ENCODE data around the gene KRTAP5-10.

Gene KRTAP5-10

DNA sequence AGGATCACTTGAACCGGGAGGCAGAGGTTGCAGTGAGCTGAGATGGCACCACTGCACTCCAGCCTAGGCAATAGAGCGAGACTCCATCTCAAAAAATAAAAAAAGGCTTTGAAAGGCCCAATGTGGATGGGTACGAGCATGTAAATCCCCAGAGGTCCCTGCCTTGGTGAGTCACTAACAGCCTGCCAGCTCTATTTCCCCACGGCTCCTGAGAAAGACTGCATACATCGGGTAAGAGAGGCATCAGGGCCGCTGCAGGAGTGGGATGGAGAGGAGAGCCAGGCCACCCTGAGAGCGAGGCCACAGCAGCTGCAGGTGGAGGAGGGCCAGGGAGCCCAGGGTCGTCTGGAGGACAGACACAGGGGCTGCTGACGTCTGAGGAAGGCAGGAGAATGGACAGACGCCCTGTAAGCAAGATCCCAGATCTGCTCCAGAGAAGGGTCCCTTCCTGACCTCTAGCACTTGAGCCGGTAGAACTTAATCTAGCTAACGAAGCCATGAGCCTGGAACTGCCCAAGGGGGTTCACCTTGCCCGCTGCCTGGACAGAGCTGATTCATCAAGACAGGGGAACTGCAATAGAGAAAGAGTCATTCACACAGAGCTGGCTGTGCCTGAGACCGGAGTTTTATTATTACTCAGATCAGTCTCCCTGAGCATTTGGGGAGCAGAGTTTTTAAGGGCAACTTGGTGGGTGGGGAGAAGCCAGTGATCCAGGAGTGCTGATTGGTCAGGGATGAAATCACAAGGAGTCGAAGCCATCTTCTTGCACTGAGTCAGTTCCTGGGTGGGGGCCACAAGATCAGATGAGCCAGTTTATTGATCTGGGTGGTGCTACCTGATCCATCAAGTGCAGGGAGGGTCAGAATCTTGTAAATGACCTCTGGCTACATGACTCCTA is 22.2 kb upstream of the KRTAP5-10 start:
- H3K4me2 ChIP-seq (ENCODE audit: low read depth, low read length): no peak overlapping the region

DNA sequence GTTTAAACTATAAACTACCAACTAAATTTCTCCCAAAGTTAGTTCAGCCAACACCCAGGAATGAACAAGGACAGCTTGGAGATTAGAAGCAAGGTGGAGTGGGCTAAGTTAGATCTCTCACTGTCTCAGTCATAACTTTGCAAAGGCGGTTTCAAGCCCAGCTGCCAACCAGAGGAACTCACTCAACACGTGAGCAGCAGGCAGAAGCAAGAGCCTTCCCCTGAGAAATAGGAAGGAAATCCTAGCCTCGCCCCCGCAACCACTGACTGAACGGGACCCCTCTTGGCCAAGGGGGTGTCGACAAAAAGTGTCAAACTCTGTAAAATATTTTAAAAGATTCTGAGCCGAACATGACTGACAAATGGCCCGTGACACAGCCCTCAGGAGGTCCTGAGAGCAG is 21.5 kb upstream of the KRTAP5-10 start:
- Histone ChIP-seq H3K27ac (ENCODE audit: low read length) (no peak overlapping the region), H2AFZ (ENCODE audit: low read length) (no peak overlapping the region), H3K4me3 (ENCODE audit: low read length) (no peak overlapping the region), H3K36me3 (replicated peaks; ENCODE audit: insufficient read depth, low read length) (no peaks in the 10 kb centered on the region), H4K20me1 (ENCODE audit: insufficient read depth, low read length) (no peaks in the 10 kb centered on the region), H3K9me3 (replicated peaks; ENCODE audit: insufficient read depth, low read length) (no peaks in the 10 kb centered on the region), H3K9ac (ENCODE audit: low read length) (no peak overlapping the region), H3K27me3 (replicated peaks; ENCODE audit: insufficient read depth, low read length) (peaks cover 85% of the 10 kb centered on the region), H3K4me2 (ENCODE audit: low read depth, low read length) (no peak overlapping the region), H3K9me2 (replicated peaks; ENCODE audit: insufficient read depth, low read length) (no peaks in the 10 kb centered on the region), H3F3A (ENCODE audit: insufficient read depth, low read length) (no peaks in the 10 kb centered on the region), H3K79me2 (ENCODE audit: low read length) (no peaks in the 10 kb centered on the region), H3K4me1 (ENCODE audit: low read length) (no peaks in the 10 kb centered on the region)
- TF ChIP-seq EZH2phosphoT487 (IDR thresholded peaks at IDR 0.05; ENCODE audit: low read length) (no peak), EZH2 (optimal IDR thresholded peaks at IDR 0.05; ENCODE audit: low read depth, low read length) (no peak), CTCF (IDR thresholded peaks at IDR 0.05; ENCODE audit: low read length) (no peak)
- no peak for DNase-seq

More for the DNA sequence above, 22.2 kb upstream of the KRTAP5-10 start:
- DNase-seq: no peak
- H3K27me3 ChIP-seq (replicated peaks; ENCODE audit: insufficient read depth, low read length): peaks cover 86% of the 10 kb centered on the region
- H4K20me1 ChIP-seq (ENCODE audit: insufficient read depth, low read length): no peaks in the 10 kb centered on the region
- no peaks in the 10 kb centered on the region for H3K9me3 ChIP-seq (replicated peaks; ENCODE audit: insufficient read depth, low read length)
- H3K36me3 ChIP-seq (replicated peaks; ENCODE audit: insufficient read depth, low read length): no peaks in the 10 kb centered on the region
- no peak overlapping the region for H2AFZ ChIP-seq (ENCODE audit: low read length)
- H3K4me1 ChIP-seq (ENCODE audit: low read length): no peaks in the 10 kb centered on the region
- no peaks in the 10 kb centered on the region for H3F3A ChIP-seq (ENCODE audit: insufficient read depth, low read length)
- H3K9me2 ChIP-seq (replicated peaks; ENCODE audit: insufficient read depth, low read length): no peaks in the 10 kb centered on the region
- no peak overlapping the region for H3K9ac ChIP-seq (ENCODE audit: low read length)
- no peak overlapping the region for H3K4me3 ChIP-seq (ENCODE audit: low read length)
- H3K27ac ChIP-seq (ENCODE audit: low read length): no peak overlapping the region
- TF ChIP-seq CTCF (IDR thresholded peaks at IDR 0.05; ENCODE audit: low read length) (no peak), EZH2phosphoT487 (IDR thresholded peaks at IDR 0.05; ENCODE audit: low read length) (no peak), EZH2 (optimal IDR thresholded peaks at IDR 0.05; ENCODE audit: low read depth, low read length) (no peak)
- H3K79me2 ChIP-seq (ENCODE audit: low read length): no peaks in the 10 kb centered on the region

DNA sequence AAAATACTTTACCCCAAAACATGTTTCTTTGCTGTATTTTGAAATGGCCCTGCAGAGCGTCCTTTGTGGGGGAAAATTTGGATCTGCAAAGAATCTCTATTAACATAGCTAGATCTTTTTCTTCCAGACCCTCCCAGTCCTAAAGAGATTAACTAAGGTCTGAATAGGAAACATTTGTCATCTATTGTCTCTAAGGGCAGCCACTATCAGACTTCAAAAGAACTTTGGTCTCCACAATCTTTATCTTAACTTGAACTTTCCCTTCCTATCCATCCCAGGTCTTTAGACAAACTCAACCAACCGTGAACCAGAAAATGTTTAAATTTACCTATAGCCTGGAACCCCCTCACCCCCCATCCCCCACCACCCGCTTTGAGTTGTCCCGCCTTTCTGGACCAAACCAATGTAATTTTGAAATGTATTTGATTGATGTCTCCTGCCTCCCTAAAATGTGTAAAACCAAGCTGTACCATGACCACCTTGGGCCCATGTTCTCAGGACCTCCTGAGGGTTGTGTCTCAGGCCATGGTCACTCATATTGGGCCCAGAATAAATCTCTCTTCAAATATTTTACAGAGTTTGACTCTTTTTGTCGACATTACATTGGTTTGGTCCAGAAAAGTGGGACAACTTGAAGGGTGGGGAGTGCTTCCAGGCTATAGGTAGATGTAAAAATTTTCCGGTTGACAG is 20.7 kb upstream of the KRTAP5-10 start:
- H3K9ac ChIP-seq (ENCODE audit: low read length): no peak overlapping the region
- no peak overlapping the region for H3K4me2 ChIP-seq (ENCODE audit: low read depth, low read length)
- H3K27ac ChIP-seq (ENCODE audit: low read length): no peak overlapping the region
- no peak overlapping the region for H3K4me3 ChIP-seq (ENCODE audit: low read length)
- H3K27me3 ChIP-seq (replicated peaks; ENCODE audit: insufficient read depth, low read length): peaks cover 85% of the 10 kb centered on the region
- H3F3A ChIP-seq (ENCODE audit: insufficient read depth, low read length): no peaks in the 10 kb centered on the region
- no peak overlapping the region for H2AFZ ChIP-seq (ENCODE audit: low read length)
- no peaks in the 10 kb centered on the region for H3K9me2 ChIP-seq (replicated peaks; ENCODE audit: insufficient read depth, low read length)
- H4K20me1 ChIP-seq (ENCODE audit: insufficient read depth, low read length): no peaks in the 10 kb centered on the region
- H3K79me2 ChIP-seq (ENCODE audit: low read length): no peaks in the 10 kb centered on the region
- TF ChIP-seq CTCF (IDR thresholded peaks at IDR 0.05; ENCODE audit: low read length) (no peak), EZH2 (optimal IDR thresholded peaks at IDR 0.05; ENCODE audit: low read depth, low read length) (no peak), EZH2phosphoT487 (IDR thresholded peaks at IDR 0.05; ENCODE audit: low read length) (no peak)
- no peaks in the 10 kb centered on the region for H3K9me3 ChIP-seq (replicated peaks; ENCODE audit: insufficient read depth, low read length)
- DNase-seq: no peak
- H3K36me3 ChIP-seq (replicated peaks; ENCODE audit: insufficient read depth, low read length): no peaks in the 10 kb centered on the region
- no peaks in the 10 kb centered on the region for H3K4me1 ChIP-seq (ENCODE audit: low read length)

Data from MM.1S (cell line).